DMS79 (cell line): Measurements from ENCODE around the gene JMJD4.
A peak's percentile ranks its signal among the peaks of the same experiment; 100 is the strongest.

Source experiments
- DNase-seq: peaks from one replicate; lab custom pipeline; 2025; lab: John Stamatoyannopoulos, UW

The JMJD4 gene

GRCh38 chr1:227734856-227735538 is at the start of gene JMJD4, which contains the start of gene SNAP47:
JMJD4 (minus strand) TSS chr1:227735302; CDS start chr1:227735273, 29 bp downstream.
SNAP47 (plus strand) TSS chr1:227735435; CDS start chr1:227747737, 12,302 bp downstream.
- peak; percentile 83 for DNase-seq

GRCh38 chr1:227782226-227782625 is 47.1 kb upstream of the JMJD4 start:
- DNase-seq, result no peak

- DNase-seq, result no peak
These were observed 46.3 kb upstream of the JMJD4 start for GRCh38 chr1:227781314-227781930.

- no peak for DNase-seq
These were observed 45.3 kb upstream of the JMJD4 start for GRCh38 chr1:227780101-227781044.

- DNase-seq, result no peak
These were observed 44.6 kb upstream of the JMJD4 start for GRCh38 chr1:227779685-227780084.

- DNase-seq, result no peak
These were observed 43.9 kb upstream of the JMJD4 start for GRCh38 chr1:227779021-227779441.

GRCh38 chr1:227778401-227778947 is 43.4 kb upstream of the JMJD4 start:
- DNase-seq, result no peak

- no peak for DNase-seq
These were observed 42.5 kb upstream of the JMJD4 start for GRCh38 chr1:227777646-227778045.

- no peak for DNase-seq
These were observed 42.1 kb upstream of the JMJD4 start for GRCh38 chr1:227777156-227777555.

GRCh38 chr1:227776331-227776771 is 41.2 kb upstream of the JMJD4 start:
- DNase-seq, result no peak

- DNase-seq, result no peak
These were observed 40.7 kb upstream of the JMJD4 start for GRCh38 chr1:227775841-227776240.

GRCh38 chr1:227774821-227775661 is 39.9 kb upstream of the JMJD4 start:
- DNase-seq, result no peak

- no peak for DNase-seq
These were observed 39.1 kb upstream of the JMJD4 start for GRCh38 chr1:227774051-227774731.

GRCh38 chr1:227773558-227773957 is 38.5 kb upstream of the JMJD4 start:
- no peak for DNase-seq

GRCh38 chr1:227771771-227772170 is 36.7 kb upstream of the JMJD4 start:
- DNase-seq, result no peak

GRCh38 chr1:227771326-227771725 is 36.2 kb upstream of the JMJD4 start:
- no peak for DNase-seq

- DNase-seq, result no peak
These were observed 35.7 kb upstream of the JMJD4 start for GRCh38 chr1:227770812-227771211.

- DNase-seq, result no peak
These were observed 34.9 kb upstream of the JMJD4 start for GRCh38 chr1:227769936-227770494.

GRCh38 chr1:227769047-227769935 is 34.2 kb upstream of the JMJD4 start:
- no peak for DNase-seq
